IMR-90 (cell line): ENCODE measurements around the gene COL9A3.

Experiments used
- BHLHE40 ChIP-seq: fragments of 150-350 bp; IDR thresholded peaks from 2 replicates; pipeline ENCODE4 v1.6.1; 2016; ENCODE audit warnings: mild to moderate bottlenecking, low read depth, low read length
- MAFK ChIP-seq: IDR thresholded peaks from 2 replicates; pipeline ENCODE4 v1.6.1; 2012; ENCODE audit warnings: low read depth, low read length, improper control_type of control experiment
- MXI1 ChIP-seq: IDR thresholded peaks from 2 replicates; pipeline ENCODE4 v1.6.1; 2012; ENCODE audit warnings: low read depth, mild to moderate bottlenecking, low read length, moderate library complexity, borderline replicate concordance
- POLR2A ChIP-seq: IDR thresholded peaks from 2 replicates; pipeline ENCODE4 v1.6.1; 2012; ENCODE audit warnings: mild to moderate bottlenecking, low read depth, low read length
- RAD21 ChIP-seq: IDR thresholded peaks from 2 replicates; pipeline ENCODE4 v1.6.1; 2012; ENCODE audit warnings: low read length, improper control_type of control experiment
- SMC3 ChIP-seq: fragments of 150-350 bp; IDR thresholded peaks from 2 replicates; pipeline ENCODE4 v1.6.1; 2016; ENCODE audit warnings: low read depth, mild to moderate bottlenecking, antibody characterized with exemption, low read length, moderate library complexity
- TF ChIP-seq, protein P1 (sequence below): conservative IDR thresholded peaks from 2 replicates; pipeline ENCODE4 v1.5.1; 2012; ENCODE audit warnings: mild to moderate bottlenecking, low read depth, low read length, improper control_type of control experiment
- TF ChIP-seq, protein P2 (sequence below): fragments of 150-350 bp; IDR thresholded peaks from 2 replicates; pipeline ENCODE4 v1.6.1; 2017; ENCODE audit warnings: mild to moderate bottlenecking, antibody characterized with exemption, low read length, low read depth

DNA sequence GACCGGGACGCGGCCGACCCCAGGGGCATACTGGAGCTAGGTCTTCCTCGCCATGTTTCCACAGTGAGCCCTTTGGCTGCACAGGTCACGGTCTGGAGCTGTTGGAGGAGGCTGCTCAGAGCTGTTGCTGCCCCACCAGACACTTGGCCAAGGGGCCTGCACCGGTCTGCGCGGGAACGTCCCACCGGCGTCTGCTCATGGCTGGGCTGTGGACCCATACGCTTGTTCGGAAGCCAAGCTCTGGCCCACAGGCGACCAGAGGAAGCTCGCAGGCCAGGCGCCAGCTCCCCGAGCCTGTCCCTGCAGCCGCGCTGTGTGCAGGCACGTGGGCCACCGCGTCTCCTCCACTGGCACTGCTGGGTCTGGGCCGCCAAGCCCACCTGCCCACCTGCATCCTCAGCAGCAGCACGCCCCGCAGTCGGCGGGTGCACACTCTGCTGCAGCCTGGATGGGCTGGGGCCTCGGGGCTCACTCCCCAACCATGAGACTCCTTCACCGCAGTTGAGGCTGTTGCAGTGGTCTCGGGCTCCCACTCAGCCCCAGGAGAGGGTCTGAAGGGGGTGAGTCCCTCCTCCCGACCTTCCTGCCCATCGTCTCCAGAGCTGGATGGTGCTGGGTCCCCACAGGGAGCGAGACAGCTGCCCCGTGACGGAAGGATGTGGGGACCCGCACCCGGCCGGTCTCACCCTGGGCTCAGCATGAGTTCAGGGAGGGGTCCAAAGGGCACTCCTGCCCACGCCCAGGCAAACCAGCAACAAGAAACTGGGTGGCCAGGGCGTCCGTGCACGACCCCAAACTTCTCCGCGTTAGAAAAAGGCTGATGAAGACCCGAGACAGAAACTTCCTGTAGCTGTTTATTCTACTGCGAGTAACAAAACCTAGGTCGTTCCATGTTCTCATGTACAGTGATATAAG lies 60.3 kb downstream of the COL9A3 start:
- TF ChIP-seq, protein P1, sequence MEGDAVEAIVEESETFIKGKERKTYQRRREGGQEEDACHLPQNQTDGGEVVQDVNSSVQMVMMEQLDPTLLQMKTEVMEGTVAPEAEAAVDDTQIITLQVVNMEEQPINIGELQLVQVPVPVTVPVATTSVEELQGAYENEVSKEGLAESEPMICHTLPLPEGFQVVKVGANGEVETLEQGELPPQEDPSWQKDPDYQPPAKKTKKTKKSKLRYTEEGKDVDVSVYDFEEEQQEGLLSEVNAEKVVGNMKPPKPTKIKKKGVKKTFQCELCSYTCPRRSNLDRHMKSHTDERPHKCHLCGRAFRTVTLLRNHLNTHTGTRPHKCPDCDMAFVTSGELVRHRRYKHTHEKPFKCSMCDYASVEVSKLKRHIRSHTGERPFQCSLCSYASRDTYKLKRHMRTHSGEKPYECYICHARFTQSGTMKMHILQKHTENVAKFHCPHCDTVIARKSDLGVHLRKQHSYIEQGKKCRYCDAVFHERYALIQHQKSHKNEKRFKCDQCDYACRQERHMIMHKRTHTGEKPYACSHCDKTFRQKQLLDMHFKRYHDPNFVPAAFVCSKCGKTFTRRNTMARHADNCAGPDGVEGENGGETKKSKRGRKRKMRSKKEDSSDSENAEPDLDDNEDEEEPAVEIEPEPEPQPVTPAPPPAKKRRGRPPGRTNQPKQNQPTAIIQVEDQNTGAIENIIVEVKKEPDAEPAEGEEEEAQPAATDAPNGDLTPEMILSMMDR = no peak
- TF ChIP-seq MAFK = no peak
- no peak for TF ChIP-seq BHLHE40
- TF ChIP-seq POLR2A = no peak
- TF ChIP-seq SMC3 = no peak
- TF ChIP-seq, protein P2, sequence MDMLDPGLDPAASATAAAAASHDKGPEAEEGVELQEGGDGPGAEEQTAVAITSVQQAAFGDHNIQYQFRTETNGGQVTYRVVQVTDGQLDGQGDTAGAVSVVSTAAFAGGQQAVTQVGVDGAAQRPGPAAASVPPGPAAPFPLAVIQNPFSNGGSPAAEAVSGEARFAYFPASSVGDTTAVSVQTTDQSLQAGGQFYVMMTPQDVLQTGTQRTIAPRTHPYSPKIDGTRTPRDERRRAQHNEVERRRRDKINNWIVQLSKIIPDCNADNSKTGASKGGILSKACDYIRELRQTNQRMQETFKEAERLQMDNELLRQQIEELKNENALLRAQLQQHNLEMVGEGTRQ = no peak
- TF ChIP-seq MXI1 = no peak
- no peak for TF ChIP-seq RAD21
